ENCODE measurements around the gene RNF31.
"Not testable (repeated sequence)": the region's sequence is repeated elsewhere in the genome, so short reads cannot be mapped to it uniquely, and the experiment has no call there.

RNF31 gene

DNA sequence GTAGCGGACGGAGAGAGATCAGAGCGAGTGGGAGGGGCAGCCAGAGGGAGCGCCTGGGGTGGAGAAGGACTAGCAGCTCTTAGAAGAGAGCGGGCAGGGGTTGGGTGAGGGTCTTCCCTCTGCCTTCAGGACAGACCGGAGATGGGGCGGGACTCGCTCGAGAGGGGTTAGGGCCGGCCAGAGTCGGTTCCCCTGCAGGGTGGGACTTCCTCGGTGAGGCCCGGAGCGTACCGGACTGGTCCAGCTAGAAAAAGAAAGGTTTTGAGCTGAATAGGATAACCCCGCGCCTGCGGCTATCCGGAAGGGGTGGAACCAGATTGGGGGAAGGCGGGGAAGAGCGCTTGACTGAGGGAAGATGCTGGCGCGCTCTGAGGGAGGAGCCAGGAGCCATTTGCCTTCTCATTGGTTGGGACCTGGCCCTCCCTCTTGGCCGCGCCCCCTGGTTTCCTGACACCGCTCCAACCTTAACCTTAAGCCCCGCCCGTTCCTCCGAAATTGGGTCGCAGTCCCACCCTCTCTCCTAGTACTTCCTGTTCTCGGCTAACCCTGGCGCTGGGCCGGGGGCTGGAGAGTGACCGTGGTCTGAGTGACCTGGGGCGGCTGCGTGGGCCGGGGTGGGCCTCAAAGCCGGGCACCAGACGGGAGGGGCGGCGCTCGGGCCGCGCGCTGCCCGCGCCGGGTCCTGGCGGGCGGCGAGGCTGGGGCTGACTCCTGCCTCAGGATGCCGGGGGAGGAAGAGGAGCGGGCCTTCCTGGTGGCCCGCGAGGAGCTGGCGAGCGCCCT lies at the start of gene RNF31:
RNF31 (plus strand) TSS at position 521 of the 783 bp plus-strand sequence; CDS start at position 722, 201 bp downstream.
- DNase-seq: peak; percentile 98

DNA sequence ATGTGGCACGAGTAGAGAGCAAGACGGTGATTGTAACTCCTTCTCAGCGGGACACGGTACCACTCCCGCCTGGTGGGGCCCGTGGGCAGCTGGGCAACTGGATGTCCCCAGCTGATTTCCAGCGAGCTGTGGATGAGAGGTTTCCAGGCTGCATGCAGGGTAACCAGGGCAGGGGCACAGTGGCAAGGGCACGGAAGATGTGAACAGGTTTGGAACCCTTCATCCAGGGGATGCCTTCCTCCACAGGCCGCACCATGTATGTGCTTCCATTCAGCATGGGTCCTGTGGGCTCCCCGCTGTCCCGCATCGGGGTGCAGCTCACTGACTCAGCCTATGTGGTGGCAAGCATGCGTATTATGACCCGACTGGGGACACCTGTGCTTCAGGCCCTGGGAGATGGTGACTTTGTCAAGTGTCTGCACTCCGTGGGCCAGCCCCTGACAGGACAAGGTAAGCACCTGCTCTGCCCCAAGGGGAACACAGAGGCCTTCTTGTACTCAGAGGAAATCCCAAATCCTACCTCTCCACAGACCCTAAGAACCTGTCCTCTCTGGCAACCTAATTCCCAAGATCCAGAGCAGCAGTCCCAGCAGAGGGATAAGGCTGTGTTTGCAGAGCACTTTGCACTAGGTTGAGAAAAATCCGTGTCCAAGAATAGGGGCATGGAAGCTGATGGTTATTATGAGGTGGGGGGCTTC lies 48.9 kb upstream of the RNF31 start:
- DNase-seq: no peak

DNA sequence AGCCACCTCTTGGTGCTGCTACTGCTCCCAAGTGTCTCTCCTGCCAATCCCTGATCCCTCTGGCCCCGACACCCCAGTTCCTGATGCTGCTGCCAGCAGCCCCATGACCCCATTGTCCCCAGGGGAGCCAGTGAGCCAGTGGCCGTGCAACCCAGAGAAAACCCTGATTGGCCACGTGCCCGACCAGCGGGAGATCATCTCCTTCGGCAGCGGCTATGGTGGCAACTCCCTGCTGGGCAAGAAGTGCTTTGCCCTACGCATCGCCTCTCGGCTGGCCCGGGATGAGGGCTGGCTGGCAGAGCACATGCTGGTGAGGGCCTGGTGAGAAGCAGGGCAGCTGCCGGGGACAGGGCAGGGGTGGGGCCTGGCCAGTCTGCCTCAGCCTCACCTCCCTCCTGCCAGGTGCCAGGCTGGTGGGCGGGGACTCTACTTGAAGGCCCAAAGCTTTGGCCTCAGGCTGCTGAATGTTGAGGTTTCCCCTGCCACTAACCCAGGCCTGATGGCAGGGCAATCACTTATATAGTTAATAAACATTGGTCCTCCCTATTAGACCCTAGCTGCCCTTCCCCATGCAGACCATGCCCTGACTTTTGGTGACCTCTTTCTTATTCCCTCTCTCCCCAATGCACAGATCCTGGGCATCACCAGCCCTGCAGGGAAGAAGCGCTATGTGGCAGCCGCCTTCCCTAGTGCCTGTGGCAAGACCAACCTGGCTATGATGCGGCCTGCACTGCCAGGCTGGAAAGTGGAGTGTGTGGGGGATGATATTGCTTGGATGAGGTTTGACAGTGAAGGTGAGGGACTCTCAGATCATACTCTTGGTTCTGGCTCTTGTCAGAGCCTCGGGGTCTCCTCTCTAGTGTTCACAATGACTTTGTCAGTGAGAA lies 48.1 kb upstream of the RNF31 start:
- DNase-seq: no peak

GRCh38 chr14:24100197-24100981 lies 46.9 kb upstream of the RNF31 start:
- no peak for DNase-seq

DNA sequence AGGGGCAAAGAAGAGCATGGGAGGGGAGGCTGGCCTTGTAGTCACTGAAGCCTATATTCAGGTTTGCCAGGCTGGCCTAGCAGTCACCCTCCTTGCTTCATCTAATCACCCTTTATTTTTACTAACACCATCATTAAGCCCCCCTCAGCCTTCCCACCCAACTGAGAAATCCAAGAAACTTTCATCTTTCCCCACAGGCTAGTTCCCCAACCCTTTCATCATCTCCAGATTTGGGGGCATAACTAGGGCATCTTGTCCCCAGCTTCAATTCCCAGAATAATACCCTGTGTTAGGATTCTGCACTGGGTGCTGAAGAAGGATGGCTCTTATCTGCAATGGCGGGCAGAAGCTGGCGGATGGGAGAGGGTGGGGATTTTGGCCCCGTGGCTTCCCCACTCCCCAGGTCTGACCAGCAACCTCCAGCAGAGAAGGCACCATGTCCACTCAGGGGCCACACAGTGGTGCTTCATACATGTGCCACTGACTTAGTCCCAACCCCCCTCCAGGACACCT lies 46.3 kb upstream of the RNF31 start:
- DNase-seq: no peak

GRCh38 chr14:24102357-24103048 lies 44.8 kb upstream of the RNF31 start:
- no peak for DNase-seq

DNA sequence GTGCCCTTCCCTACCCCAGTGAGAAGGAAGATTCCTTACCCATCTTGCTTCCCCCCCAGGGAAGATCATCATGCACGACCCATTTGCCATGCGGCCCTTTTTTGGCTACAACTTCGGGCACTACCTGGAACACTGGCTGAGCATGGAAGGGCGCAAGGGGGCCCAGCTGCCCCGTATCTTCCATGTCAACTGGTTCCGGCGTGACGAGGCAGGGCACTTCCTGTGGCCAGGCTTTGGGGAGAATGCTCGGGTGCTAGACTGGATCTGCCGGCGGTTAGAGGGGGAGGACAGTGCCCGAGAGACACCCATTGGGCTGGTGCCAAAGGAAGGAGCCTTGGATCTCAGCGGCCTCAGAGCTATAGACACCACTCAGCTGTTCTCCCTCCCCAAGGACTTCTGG lies 43.8 kb upstream of the RNF31 start:
- no peak for DNase-seq

GRCh38 chr14:24105609-24106239 lies 41.6 kb upstream of the RNF31 start:
- not testable (repeated sequence) for DNase-seq

DNA sequence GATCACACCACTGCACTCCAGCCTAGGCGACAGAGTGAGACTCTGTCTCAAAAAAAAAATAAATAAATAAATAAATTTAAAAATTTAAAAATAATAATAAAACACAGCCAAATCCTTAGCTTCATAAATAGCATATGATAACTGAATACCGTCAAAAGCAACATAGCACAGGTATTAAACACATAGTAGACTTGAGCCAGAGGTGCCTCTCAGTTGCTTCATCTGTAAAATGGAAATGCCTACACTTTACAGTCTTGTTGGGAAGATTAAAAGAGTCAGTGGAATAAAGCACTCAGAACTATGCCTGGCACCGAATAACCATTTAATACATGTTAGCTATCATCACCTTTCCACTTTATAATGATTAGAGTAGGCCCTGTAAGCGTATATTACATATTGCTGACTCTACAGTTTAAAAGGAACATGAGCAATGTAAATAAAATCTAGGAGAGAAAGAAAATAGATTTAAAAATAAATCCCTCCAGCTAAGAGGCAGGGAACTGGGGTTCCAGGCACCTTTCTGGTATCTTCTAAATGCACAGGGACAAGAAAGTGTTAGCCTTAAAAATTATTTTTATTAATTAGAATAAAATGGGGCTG lies 40.5 kb upstream of the RNF31 start:
- no peak for DNase-seq

- no peak for DNase-seq
Observed at GRCh38 chr14:24108336-24108874, 38.9 kb upstream of the RNF31 start.

- DNase-seq: no peak
Observed at GRCh38 chr14:24110060-24110459, 37.2 kb upstream of the RNF31 start.

DNA sequence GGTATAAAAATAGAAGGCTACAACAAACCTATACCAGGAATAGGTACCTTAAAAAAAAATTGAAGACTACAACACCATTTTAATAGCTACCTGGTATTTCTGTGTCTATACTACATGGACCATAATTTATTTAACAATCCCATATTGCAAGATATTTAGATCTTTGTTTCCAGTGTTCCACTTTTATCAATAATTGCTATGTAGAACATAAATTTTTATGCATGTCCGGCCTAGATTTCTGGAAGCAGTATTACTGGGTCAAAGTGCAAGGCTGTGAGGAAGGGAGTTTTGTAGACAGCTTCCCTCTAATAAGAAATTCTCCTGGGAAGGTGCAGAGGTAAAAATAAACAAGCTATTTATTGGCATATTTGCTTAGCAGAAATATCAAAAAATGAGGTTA lies 36.8 kb upstream of the RNF31 start:
- DNase-seq: no peak

GRCh38 chr14:24113379-24113800 lies 33.9 kb upstream of the RNF31 start:
- DNase-seq: no peak

DNA sequence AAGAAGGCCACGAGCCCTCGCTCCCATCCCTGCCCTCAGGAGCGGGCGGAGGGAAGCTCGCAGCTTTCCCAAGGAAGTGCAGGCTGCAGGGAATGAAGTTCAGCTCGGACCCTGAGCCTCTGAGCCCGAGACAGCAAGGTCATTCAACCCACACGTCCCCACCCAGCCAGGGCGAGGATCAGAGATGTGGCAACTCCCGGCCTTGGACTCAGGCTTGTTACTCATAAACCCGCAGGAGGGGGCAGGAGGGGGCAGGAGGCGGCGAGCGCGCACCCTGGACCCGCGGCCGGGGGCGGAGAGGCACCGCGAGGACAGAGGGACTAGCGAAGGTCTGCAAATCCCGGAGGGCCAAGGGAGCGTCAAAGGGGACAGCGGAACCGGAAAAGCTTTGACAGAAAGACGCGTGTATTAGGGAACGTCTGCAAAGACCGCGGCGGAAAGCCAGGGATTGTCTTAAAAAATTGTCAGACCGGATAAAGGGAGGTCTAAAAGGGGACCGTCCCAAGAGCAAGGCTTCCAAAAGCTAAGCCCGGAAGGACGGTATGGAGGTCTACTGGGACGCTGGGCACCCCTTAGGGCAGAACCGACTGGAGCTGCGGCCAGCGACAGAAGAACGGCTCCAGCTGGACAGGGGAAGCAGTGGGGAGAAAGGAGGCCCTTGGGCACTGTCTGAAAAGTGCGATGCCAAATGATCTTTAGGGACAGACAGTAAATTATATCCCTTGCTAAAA lies 33.3 kb upstream of the RNF31 start:
- DNase-seq: peak; percentile 87

DNA sequence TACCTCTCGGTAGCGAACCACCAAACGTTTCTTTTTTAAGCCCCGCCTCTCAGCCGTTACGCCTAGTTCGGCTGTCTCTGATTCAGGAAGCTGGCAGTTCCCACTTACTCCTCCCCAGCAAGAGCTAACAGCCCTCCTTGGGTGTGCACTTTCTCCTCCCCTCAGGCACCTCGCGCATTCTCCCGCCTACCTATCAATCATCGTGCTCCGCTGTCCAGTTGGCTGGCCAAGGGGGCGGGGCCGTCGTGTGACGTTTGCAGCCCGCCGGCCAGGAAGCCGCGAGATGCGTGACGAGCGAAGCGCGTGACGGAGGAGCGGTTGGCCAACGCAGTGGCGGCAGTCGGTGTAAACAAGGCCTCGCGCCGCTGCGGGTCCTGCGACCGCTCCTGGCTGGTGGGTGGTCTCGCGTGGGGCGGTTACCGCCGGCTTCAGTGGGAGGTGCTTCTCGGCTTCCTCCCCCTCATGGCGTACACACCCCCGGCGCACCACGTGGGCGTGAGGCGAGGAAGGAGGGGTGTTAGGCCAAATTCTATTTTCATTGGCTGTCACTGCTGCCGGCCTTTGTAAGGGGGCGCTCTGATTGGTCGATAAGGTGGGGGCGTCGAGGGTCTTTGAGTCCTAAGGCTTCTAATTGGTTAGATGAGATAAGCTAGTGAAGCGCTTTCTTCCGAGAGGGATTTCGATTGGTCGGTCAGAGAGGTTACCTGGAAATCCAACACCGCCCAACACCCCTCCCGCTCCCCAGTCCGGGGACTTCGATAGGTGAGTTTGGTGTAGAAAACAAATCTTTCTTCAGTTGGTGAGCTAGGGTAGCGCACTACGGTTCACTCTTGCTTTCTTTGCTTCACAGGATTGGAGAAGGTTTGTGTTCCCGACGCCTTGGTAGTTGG lies 32.5 kb upstream of the RNF31 start, which contains the start of the genes DCAF11 and NRL:
DCAF11 (plus strand) TSS at position 246 of the 890 bp plus-strand sequence. CDS start 818 bp downstream, outside the sequence.
NRL (minus strand) TSS at position 418 of the 890 bp plus-strand sequence. CDS start 32,101 bp downstream, outside the sequence.
- DNase-seq: peak; percentile 99

- no peak for DNase-seq
Observed at GRCh38 chr14:24115422-24116127, 31.7 kb upstream of the RNF31 start.

GRCh38 chr14:24116128-24116814 lies 31.0 kb upstream of the RNF31 start:
- DNase-seq: no peak

Data from left hindlimb (tissue), 1 donor.